ENCODE measurements around the gene APOL5.
"Not testable (repeated sequence)": the region's sequence is repeated elsewhere in the genome, so short reads cannot be mapped to it uniquely, and the experiment has no call there.

The APOL5 gene

DNA sequence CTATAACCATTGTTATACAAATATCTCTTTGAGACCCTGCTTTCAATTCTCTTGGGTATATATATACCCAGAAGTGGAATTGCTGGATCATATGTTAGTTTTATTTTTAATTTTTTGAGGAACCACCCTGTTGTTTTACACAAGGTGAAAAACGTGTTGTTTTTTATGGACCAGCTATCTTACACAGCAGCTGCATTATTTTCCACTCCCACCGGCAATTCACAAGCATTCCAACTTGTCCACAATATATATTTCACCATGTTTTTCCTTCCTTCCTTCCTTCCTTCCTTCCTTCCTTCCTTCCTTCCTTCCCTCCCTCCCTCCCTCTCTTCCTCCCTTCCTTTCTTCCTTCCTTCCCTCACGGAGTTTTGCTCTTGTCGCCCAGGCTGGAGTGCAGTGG, 6.3 kb upstream of the APOL5 start:
- DNase-seq (ENCODE audit: low spot score): no peak

DNA sequence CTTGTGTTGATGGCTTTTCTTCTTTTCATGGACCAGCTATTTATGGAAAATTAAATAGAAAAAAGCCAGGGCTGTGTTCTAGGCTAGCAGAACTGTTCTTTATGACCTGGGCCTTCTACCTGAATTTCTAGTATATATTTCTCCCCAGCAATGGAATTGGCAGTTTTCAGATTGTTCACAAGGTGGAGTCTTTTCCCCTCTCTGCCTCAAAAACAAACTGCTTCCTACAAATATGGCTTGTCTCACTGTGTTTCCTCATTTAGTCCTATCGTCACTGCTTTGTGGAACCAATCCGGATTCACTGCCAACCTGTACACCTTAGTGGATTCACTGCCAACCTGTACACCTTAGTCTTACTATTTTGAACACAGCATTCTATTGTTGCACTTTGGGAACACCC, 5.0 kb upstream of the APOL5 start:
- DNase-seq (ENCODE audit: low spot score): no peak

DNA sequence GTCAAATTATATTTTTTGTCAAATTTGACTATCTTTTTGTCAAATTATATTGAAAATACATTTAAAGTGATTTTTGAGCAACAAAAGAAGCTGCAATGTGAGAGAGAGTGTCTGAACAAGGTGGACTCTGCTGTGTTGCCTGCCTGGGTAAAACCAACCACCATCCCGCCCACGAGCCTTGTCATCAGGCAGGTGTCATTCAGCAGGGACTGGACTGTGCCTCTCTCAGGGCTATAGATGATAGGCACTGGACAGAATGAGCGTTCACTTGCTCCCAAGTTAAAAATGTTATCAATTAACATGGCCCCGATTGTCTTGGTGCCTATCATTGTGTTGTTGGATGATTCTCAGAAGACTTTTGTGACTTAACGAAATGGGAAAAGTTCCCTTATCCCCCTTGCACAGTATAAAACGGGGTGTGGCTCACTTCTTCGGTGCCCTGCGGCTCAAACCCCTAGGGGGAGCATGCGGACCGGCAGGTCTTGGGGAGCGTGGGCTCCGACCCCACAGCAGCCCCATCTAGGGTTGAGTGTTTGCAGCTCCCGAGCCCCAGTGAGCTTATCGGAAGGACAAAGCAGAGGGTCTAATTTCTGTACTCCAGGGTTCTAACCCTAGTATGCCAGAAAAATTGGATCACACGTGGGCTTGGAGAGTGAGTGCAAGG, 1.7 kb downstream of the APOL5 start:
- no peak for DNase-seq (ENCODE audit: low spot score)

DNA sequence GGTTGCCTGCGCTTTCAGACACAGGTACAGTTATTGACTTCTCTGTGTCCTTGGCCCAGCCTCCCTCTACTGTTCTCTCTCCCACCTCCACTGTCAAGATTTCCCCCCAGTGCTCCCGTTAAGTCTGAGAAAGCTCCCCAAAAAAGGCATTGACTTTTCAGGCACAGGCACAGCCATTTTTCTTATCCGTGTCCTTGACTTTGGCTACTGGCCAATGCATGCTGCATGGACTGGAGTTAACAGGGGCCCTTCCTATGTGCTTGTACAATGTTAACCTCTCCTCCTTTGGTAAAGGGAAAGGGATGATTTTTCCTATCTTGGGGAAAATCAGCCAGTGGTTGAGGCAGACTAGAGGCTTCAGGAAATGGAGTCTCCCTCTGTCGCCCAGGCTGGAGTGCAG, 4.3 kb downstream of the APOL5 start:
- DNase-seq (ENCODE audit: low spot score): no peak

DNA sequence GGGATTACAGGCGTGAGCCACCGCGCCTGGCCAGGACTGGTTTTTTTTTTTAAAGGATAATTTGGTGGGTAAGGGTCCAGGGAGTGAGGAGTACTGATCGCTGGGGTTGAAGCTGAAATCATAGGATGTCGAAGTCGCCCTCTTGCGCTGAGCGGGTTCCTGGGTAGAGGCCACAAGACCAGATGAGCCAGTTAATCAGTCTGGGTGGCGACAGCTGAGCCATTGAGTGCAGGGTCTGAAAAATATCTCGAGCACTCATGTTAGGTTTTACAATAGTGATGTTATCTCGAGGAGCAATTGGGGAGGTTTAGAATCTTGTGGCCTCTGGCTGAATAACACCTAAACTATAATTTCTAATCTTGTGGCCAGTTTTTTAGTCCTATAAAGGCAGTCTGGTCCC, 7.8 kb downstream of the APOL5 start:
- no peak for DNase-seq (ENCODE audit: low spot score)

DNA sequence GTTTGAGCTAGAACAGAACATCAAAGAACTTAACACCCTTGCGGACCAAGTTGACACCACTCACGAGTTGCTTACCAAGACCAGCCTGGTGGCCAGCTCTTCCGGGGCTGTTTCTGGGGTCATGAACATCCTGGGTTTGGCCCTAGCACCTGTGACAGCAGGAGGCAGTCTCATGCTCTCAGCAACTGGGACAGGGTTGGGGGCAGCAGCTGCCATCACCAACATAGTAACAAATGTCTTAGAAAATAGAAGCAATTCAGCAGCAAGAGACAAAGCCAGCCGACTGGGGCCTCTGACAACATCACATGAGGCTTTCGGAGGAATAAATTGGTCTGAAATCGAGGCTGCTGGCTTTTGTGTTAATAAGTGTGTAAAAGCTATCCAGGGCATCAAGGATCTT, 8.7 kb downstream of the APOL5 start:
- no peak for DNase-seq (ENCODE audit: low spot score)

DNA sequence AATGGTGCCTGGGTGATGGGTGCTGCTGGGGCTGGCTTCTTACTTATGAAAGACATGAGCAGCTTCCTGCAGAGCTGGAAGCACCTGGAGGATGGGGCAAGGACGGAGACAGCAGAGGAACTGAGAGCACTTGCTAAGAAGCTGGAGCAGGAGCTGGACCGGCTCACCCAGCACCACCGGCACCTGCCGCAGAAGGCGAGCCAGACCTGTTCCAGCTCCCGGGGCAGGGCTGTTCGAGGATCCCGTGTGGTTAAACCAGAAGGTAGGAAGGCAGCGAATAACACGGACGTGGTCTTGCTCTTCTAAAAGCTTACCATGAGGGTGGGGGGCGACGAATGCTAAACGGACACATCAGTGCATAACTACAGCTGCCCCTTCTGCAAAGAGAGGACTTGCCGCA, 9.3 kb downstream of the APOL5 start:
- no peak for DNase-seq (ENCODE audit: low spot score)

DNA sequence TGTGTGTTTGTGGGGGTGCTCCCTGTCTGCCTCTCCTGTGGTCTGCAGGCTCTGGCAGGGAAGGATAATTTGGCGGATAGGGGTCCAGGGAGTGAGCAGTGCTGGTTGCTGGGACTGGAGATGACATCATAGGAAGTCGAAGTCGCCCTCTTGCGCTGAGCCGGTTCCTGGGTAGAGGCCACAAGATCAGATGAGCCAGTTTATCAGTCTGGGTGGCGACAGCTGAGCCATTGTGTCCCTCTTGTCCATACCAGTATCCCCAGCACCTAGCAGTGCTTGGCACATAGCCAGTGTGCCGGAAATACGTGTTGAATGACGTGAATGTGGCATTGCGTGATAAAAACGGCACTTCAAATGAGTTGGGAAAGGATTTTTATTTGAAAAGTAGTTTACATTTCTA, 9.8 kb downstream of the APOL5 start:
- no peak for DNase-seq (ENCODE audit: low spot score)

DNA sequence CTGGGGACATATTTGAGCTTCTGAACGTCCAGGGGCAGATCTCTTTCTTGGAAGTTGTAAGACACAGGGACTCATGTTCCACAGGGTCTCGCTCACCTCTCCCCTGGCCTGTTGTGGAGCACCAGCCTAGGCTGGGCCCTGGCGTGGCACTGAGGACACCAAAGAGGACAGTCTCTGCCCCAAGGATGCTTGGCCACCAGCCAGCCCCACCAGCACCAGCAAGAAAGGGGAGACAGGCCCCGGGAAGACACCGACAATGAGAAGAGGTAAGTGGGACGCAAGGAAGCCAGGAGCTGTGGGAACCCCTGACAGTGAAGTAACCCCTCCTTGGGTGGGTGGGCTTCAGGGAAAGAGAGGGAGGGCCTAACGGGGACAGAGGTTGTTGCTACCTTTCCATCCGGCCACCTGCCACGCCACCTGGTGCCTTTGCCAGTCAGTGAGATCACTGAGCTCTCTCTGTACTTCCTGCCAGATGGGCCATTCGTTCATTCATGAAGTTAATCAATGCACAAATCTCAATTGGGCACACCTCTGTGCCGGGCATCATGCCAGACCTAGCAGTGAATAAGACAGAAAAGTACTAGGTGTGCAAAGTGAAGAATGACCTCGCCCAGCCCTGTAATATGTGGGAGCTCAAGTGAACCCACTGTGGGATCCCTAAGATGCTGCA, 11.1 kb downstream of the APOL5 start:
- DNase-seq (ENCODE audit: low spot score): no peak

DNA sequence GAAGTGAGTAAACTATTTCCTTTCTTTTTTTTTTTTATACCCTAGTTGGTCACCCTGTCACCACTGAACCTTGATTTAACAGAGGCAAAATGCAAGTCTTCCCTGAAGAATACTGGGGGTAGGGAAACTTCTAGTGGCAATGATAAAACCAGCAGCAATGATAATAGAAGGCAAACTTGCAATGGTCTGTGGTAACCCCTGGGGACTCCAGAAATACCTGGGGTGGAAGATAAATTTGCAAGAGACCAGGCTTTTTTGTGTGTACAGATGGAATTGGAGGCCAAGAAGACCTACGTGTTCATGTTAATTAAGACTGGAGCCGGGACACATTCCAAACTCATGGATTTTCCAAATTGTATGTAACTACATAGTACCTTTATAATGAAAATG, 11.6 kb downstream of the APOL5 start:
- no peak for DNase-seq (ENCODE audit: low spot score)

DNA sequence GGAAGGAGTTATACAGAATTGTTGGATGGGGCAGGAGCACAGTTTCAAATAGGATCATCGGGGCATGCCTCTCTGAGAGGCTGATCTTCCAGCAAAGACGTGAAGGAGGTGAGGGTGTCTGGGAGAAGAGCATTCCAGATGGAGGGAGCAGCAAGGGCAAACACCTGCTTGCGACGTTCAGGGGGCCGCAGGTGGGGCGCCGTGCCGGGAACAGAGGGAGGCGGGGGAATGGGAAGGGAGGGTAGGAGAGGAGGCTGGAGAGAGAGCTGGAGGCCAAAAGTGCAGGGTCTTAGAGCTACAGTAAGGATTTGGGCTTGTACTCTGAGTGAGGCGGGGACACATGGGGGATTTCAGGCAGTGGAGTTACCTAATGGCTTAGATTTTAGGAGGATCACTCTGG, 13.6 kb downstream of the APOL5 start:
- no peak for DNase-seq (ENCODE audit: low spot score)

DNA sequence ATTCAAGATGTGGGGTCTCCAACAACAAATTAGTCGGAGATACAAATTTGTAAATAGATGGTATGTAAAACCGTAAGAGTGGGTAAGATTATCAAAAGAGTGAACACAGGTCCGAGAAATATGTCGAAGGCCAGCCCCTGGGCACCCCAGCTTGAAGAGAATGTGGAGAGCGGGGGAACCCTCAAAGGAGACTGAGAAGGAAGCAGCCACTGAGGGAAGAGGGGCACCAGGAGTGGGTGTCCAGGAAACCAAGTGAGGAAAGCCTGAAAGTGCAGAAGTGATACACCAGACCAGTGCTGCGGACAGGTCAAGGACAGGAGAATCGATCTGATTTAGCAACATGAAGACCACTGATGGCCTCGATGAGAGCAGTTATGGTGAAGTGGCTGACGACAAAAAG, 14.4 kb downstream of the APOL5 start:
- DNase-seq (ENCODE audit: low spot score): no peak

DNA sequence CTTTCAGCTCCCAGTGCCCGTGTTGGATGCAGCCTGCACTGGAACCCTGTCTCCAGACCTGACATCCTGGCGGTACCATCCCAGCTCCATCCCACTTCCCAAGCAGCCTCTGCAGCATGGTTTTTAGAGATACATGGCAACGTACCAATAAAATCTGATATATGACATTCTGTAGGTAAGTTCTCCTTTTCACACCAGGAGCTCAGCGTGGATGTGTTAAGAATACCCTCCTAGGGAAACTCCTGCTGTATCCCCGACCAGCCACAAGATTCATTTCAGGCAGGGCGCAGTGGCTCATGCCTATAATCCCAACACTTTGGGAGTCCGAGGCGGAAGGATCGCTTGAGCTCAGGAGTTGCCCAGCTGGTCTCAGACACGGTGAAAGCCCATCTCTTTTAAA, 15.4 kb downstream of the APOL5 start:
- no peak for DNase-seq (ENCODE audit: low spot score)

DNA sequence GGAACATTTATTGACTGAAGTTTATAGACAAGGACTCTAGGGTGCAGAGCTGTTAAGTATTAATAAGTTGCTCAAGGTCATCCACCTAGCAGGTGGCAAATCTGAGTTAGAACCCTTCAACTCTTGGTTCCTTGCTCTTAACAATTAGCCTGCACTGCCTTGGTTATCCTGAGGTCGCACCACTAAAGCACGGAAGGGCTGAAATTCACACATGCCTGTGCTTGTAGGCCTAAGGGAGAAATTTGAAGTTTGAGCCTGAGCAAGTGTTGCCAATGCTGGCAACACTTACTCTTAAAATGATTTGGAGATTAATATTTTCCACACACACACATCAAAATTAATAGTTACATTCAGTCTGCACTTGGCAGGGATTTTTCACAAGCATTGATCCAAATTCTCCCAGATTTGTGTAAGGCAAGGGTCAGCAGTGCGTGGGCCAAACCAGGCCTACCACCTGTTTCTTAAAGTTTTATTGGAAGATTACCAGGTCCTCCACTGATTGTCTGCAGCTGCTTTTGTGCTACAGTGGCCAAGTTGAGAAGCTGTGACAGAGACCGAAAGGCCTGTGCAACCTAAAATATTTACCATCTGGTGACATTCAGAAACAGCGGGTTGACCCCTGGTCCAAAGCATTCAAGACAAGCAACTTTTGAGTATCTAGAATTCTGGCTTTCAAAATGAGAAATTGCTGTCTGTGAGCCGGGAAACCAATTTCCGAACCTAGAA, 16.3 kb downstream of the APOL5 start:
- no peak for DNase-seq (ENCODE audit: low spot score)

DNA sequence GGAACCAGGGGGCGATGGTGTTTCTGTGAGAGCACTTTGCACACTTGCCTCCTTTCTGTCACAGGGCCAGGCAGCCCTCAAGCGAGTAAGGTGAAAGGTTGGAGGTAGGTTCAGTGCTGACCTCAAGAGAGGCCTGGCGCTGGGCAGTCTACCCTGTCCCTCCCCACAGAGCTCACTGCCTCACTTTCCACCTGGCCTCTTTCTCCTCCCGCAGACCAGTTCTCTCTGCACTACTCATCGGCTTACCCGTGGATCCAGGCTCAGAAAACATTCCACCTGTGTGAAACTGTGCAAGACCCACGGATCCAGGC, 16.8 kb downstream of the APOL5 start:
- no peak for DNase-seq (ENCODE audit: low spot score)

DNA sequence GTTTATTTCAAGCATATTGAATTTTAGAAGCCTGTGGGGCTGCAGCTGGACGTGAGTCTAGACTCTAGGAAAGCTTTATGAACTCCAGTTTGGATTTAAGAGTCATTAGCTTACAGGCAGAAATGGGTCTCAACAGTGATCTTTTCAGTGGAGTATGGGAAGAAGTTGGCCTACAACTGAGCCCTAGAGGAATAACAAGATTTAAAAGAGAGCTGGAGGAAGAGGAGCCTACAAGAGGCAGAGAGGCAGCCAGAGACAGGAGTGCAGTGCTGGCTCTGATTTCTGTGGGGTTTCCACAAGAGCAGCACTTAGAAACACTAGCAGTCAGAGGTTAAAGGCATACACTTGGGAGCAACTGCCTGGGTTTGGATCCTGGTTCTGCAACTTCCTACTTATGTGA, 17.9 kb downstream of the APOL5 start:
- no peak for DNase-seq (ENCODE audit: low spot score)

DNA sequence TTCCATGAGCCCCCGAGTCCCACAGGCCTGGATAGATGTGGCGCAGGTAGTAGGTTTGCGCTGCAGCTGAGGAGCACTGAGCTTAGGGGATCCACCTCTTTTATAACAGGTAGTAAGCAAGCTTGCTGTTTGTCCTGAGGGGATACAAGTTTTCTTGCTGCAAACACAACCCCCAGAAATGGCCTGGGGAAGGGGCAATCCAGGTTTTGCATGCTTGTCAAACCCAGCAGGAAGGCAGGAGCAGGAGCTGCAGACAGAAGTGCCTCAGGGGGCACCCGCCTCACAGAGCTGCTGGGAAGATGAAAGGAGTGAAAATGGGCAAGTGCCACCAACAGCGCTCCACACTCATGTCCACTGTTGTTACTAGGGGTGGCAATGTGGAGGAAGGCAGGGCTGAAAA, 18.5 kb downstream of the APOL5 start:
- DNase-seq (ENCODE audit: low spot score): no peak

DNA sequence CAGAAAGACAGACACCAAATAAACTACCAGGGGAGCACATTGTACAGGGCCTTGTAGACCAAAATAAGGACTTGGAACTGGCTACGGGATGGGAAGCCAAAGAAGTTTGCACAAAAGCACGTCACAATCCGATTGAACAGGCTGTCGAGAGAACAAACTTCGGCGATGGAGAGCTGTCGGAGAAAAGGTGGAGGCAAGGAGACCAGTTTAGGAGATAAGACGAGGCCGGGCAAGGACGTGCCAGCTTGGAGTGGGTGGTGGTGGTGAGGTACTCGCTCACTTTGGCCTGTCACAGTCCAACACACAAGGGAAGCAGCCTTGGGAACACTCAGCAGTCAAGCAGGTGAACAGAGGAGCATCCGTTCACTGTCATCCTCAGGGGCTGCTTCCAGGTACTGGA, 19.0 kb downstream of the APOL5 start:
- DNase-seq (ENCODE audit: low spot score): no peak

DNA sequence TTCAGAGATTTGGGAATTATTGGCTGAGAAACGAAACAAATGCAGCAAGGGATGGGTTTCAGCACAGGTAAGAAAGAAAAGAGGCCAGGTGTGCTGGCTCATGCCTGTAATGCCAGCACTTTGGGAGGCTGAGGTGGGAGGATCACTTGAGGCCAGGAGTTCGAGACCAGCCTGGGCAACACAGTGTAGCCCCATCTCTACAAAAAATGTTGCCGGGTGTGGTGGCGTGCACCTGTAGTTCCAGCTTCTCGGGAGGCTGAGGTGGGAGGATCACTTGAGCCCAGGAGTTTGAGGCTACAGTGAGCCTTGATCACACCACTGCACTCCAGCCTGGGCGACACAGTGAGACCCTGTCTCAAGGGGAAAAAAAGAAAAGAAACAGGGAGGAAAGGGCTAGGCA, 20.2 kb downstream of the APOL5 start:
- DNase-seq (ENCODE audit: low spot score): not testable (repeated sequence)

DNA sequence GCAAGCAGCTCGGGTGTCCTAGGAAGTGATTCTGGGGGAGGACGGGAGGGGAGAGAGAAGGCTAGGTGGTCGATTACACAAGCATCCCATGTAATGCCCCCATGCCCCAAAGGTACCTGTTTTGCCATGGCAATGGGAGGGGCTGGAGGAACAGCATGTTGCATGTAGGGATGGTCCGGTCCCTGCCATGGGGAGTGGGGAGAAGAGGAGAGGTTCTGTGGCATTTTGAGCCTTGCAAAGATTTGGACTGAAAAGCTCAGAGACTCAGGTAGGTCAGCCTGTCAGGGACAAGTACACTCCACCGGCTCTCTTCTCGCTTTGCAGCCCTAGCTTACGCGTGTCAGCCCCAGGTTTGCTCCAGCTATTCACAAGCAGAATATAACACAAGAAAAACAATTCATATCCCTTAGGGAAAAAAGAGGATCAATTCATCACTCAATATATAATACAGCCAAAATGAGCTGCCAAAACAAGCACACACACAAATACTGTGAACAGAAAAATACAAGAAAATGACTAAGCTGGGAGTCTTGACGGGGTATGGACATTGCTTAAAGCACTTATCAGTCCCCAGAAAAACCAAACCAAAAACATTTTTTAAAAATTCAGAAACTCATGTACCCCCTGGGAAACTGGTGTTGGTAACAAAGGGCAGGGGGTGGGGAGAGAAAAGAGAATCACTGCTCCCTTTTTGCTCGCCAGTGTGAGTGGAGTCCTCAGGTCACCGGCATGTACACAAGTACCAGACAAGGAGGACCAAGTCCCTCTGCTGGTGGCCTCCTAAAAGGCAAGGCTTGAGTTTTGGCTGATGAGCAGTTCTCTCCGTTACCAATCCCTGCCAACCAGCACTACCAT, 21.6 kb downstream of the APOL5 start:
- DNase-seq (ENCODE audit: low spot score): no peak

DNA sequence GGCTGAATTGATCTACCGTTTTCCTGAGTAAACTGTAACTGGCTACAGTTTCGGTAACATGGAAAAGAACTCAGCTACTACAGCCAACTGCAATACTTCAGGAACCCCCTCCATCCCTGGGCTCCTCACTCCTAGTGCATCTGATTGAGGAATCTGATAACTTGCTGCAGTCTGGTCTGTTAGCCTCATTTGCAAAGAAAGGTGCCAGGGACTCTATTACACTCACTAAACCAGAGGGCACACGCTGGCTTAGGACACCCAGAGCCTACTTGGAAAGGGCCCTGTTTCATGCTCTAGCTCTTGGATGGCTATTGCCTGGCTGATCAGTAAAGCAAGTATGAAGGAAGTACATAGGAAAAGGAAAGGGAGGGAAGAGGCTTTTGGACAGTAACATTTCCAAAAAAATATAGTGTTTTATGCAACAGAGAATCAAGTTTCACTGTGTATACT, 22.3 kb downstream of the APOL5 start:
- no peak for DNase-seq (ENCODE audit: low spot score)

DNA sequence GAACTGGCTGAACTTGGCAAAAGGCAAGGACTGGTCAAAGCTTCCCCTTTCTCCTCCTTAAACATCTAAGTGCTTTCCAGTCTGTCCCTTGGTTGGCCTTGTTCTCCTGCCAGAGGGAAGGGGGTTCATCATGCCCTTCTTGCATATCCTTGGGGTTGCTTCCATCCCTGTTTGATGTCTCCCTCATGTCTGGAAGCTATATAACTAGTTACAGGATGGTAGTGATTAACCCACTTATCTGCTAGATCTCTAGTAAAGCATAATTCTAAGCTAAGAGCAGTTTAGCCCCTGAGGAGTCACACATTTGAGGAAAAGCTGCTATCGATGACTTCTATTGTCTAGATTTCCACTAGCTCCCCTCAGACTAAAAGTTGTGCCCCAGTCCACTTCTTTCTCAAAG, 22.9 kb downstream of the APOL5 start:
- DNase-seq (ENCODE audit: low spot score): no peak

Measured in GM03348 (cell line).